ENCODE results near the gene ZNF532.
A peak's percentile ranks its signal among the peaks of the same experiment; 100 is the strongest.
"Not testable (repeated sequence)": the region's sequence is repeated elsewhere in the genome, so short reads cannot be mapped to it uniquely, and the experiment has no call there.

ZNF532 gene

DNA sequence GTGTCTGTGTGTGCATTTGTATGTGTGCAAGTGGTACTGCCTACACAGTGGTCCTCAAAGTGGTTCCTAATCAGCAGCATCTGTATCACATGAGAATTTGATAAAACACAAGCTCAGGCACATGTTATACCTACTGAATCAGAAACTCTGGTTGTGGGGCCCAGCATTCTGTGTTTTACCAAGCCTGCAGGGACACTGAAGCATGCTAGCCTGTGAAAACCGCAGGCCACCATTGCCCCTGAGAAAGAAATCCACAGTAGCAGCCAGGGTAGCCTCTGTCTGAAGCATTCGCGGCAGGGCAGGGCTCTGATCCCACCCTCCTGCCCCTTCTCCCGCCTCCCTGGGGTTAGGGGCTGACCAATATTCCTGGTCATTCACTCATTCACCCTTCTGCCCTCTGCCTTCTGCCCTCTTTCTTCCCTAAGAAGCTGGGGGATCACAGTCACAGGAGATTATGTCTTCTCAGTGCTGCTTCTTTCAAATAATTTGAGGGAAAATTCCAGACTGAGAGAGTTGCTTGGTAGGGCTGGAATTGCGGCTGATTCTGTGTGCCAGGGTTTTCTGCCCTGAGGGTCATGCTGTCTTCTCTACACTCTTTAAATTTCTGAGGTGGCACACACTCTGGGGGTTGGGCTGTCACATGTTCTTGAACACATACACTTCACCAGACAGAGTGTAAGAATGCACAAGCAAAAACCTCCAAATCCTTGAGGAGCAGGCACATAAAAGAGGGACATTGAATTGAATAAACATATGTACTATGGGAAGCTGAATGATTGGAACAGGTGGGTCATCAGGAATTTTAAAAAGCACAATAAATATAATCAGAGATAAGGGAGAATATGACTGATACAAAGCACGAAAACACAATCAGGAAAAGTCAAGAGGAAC is 148.4 kb downstream of the ZNF532 start:
- DNase-seq = no peak
- intact Hi-C loops (cut with DNase I) = no loop called here

DNA sequence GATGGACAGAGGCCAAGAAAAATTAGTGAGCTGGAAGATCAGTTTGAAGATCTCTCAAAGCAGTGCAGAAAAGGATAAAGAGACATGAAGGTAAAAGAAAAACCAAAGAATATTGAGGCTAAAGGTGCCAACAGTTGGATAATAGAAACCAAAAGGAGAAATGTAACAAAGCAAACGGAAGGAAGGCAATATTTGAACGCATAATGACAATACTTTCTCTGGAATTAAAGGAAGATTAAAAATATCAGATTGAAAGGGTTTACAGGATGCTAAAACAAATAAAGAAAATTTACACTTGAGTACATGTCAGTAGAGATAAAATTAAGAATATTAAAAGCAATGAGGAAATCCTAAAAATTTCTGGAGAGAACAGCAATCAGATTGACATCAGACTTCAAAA is 149.1 kb downstream of the ZNF532 start:
- DNase-seq = no peak
- intact Hi-C loops (cut with DNase I) = no loop called here

DNA sequence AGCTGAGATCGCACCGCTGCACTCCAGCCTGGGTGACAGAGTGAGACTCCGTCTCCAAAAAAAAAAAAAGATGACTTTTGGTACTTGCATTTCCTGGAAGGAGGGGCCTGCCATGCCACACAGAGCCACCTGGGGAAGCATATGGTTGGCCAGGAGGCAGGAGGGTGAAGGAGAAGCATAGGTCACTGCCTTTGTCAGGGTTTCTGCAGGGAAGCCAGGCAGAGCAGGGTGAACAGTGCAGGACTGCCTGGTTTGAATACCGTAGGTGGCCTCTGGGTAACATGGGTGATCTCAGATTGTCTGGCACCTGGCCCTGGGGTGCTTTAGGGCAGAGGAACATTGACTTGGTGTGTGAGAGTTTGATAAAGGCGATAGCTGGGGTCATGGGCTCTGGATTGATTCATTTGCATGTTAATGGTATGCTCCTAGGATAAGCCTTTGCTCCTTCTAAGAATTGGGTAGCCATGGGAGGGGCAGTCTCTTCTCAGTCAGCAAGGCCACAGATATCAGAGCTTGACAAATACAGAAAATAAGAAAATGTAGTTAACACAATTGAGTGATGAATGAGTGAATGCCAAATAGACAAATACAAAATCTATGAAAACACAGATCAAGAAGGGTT is 151.0 kb downstream of the ZNF532 start:
- intact Hi-C loops (cut with DNase I) = no loop called here
- DNase-seq = peak in 1 of 42 donors; percentile 25

DNA sequence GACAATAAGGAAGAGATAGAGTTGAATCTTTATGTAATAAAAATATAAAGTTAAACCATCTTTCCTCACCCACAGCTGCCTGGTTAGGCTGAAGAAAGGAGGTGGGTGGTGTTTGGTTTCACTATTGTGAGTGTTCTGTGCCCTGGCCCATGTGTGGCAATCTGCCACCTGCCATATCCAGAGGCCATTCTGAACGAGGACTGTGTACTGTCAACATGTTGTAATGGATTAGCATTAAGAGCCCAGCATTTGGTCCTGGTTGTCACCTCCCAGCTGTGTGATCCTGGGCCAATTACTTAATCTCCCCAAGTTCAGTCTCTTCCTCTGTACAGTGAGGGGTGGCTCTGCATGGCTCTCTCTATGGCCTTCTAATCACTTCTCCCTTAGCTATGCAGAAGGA is 156.8 kb downstream of the ZNF532 start:
- DNase-seq = peak in 2 of 42 donors; percentile 26 to 33
- intact Hi-C loops (cut with DNase I) = no loop called here

DNA sequence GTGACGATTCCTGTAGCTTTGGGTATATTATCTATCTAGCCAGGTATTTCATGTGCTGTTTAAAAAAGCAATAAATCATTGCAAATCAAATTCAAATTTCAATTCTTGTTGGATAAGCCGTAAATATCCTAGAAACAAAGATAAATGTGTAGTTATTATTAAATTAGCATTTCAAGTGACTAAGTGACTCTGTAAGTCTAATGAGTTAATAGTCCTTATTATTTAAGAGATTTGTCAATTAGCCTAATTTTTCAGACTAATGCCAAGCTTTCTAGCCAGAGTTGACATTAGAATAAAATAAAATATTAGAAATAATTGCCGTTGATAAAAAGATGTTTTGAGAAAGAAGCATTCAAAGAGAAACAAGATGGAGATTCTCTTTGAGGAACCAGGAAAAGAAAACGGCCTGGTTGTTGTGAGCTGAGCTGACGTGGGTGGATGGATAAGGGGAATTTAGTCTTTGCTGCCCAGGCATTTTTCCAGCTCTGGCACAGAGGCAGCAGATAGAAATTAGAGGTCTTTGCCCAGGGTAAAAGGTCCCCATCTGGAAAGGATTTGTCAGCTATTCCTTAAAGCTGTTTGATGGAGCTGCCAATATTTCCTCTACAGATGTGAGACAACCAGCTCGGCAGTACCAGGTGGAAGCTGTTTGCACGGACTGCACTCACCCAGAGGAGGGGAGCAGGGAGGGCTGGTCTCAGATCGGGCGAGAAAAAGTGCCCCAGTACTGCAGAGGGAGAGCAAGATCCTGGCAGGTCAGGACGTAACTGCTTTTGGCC is 157.7 kb downstream of the ZNF532 start:
- intact Hi-C loops (cut with DNase I) = no loop called here
- DNase-seq = peak in 4 of 42 donors; percentile 28 to 38 (median 34)

DNA sequence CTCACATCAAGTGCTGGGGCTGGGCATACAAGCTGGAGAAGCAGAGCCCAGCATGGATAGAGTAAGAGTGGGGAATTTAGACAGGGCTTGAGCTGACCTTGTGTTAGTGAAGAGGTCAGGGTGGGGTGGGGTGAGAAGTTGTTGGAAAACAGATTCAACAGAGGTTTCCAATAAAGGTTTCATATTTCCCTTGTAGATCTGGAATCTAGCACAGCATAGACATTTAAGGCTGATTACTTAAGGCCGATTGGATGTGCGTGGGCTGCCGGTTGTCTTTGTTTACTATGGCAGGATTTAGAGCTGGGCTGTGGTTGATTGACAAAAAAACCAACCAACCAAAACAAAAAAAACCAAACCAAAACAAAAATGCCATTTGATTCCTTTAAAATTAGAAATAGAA is 160.2 kb downstream of the ZNF532 start:
- intact Hi-C loops (cut with DNase I) = no loop called here
- DNase-seq = peak in 1 of 42 donors; percentile 21

DNA sequence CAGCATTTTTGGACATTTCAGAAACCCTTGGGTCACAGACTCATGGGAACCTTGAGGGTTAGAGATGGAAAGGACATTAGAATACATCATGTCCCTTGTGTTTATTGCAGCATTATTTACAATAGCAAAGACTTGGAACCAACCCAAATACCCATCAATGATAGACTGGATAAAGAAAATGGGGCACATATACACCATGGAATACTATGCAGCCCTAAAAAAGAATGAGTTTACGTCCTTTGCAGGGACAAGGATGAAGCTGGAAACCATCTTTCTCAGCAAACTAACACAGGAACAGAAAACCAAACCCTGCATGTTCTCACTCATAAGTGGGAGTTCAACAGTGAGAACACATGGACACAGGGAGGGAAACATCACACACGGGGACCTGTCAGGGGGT is 160.9 kb downstream of the ZNF532 start:
- intact Hi-C loops (cut with DNase I); DNase-seq: not testable (repeated sequence)

DNA sequence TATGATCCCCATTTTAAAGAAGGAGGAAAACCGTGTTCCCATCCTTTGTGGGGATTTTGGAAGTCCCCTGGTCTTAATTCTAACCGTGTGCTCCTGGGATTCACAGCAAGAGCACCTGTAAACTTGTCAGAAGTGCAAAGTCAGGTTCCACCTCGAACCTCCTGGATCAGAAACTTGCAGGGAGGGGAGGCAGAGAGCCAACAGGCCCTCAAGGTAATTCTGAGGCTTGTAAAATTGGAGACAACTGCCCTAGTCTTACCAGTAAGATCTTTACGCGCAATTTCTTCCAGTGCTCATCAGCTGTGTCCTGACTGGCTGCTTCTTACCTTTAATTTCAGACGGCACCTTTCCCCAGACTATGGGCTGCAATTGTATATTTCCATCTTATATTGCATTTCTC is 161.7 kb downstream of the ZNF532 start:
- intact Hi-C loops (cut with DNase I) = no loop called here
- DNase-seq = peak in 1 of 42 donors; percentile 4

DNA sequence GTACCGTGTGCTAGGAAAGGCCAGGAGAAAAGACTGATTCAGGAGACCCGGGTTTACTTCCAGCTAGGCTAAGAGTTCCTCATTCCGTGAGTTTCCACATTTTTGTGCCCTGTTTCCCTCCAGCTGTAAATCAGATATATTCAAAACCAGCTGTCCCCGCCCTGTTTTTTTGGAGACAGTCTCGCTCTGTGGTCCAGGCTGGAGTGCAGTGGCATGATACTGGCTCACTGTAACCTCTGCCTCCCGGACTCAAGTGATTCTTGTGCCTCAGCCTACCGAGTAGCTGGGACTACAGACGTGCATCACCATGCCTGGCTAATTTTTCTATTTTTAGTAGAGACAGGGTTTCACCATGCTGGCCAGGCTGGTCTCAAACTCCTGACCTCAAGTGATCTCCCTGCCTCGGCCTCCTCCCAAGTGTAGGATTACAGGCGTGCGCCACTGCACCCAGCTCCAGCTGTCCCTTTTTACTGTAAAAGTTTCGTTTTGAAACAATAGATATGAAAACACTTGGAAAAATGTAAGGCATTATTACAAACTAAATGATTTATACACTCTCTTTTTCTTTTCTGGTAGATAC is 162.2 kb downstream of the ZNF532 start:
- intact Hi-C loops (cut with DNase I) = no loop called here
- peak in 2 of 42 donors; percentile 3 to 28 for DNase-seq

DNA sequence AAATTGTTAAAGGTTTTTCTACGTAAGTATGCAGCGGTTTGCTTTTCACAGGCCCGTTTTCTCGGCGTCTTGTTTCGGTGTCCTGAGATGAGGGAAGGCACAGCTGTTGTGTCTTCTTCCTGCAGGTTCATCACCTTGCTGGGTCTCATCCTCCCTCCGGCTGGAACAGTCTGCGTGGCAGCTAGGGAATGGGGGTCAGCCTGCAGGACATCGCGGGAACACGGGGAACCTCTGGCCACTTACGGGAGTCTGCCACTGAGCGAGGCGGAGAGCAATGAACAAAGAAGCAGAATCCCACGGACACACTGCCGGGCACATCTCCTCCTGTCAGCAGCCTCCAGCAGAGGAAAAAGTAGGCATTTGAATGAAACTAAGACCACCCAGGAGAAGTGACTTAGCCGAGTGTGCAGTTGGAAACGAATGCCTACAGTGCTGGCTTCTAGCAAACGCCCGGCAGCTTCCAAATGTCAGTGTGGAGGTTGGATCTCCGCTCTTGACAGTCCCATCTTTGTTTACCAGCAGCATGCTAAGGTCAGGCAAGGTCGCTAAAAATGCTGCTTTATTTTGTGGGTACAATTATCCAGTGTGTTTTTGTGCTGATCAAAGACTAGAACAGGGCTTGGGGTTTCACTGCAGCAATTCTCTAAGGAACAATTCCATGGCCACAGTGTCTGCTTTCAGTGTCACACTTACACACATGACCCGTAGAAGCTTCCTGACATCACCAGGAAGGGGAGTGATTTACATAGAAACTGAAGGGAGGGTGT is 165.2 kb downstream of the ZNF532 start:
- peak in 41 of 42 donors; percentile 23 to 86 (median 60) for DNase-seq
- intact Hi-C loops (cut with DNase I) = no loop called here

DNA sequence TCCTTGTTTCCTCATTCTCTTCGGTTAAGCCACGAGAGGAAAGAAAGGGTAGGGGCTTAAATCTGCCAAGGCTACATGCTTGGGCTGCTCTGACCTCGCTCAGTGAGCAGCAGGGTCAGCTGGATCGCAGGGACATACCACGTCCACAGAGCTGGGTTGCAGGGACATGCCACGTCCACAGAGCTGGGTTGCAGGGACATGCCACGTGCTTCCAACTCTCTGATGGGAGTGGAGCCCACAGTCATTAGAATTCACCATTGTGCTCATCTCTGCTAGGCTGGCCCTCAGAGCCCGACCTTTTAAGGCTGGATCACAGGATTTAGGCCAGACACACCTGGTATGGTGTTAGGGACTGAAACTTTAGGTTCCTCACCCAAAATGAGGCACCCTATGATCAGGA is 167.6 kb downstream of the ZNF532 start:
- intact Hi-C loops (cut with DNase I) = no loop called here
- peak in 2 of 42 donors; percentile 27 to 61 for DNase-seq

DNA sequence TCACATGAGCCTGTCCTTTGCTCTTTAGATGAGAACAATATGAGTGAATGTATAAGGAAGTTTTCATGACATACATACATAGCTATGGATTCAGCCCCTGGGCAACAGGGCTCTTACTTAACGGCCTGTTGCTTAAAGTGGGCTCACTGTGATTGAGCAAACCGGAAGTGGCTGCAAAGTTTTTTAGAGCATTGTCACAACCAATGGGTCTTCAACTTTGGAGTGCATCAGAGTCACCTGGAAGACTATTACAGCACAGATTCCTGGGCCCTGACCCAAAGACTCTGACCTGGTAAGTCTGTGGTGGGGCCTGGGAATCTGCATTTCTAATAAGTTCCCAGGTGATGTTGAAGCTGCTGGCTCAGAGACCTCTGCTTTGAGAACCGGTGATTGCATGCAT is 168.7 kb downstream of the ZNF532 start:
- DNase-seq = peak in 1 of 42 donors; percentile 27
- intact Hi-C loops (cut with DNase I) = no loop called here

DNA sequence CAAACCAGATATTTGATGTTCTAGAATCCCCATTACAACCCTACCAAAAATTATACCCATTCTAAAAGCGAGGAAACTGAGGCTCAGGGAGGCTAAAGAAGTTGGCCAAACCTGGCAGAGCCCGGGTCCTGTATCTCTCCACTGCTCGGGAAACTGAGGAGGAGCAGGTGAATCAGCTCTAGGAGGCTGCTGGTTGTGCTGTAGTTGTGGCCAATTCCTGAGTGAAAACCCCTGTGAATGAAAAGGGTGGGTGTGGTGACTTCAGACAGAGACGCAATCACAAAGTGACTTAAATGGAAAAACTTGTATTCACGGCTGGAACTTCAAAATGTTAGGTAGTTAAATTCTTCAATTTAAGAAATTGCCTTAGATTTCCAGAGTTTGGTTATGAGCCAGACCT is 169.3 kb downstream of the ZNF532 start:
- DNase-seq = peak in 1 of 42 donors; percentile 29
- intact Hi-C loops (cut with DNase I) = no loop called here

DNA sequence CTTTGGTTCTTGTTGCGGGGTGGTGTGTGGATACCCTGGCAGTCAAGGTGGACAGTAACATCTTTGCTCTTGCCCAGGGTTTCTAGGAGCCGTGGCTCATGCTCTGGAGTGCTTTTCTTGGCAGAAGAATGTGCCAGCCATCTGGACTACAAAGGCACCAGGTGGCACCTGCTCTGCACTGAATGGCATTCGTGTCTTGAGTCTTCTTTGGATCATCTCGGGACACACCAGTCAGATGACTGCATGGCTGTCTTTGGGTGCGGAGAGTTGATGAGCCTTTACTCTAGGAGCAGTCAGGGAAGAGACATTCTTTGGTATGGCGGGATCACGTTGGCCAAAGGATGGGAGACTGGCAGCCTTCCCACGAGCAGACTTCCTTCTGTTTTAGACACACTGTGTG is 170.9 kb downstream of the ZNF532 start:
- intact Hi-C loops (cut with DNase I) = no loop called here
- DNase-seq = peak in 2 of 42 donors; percentile 17 to 22
